Naive B cell (primary cell): ENCODE measurements around the gene NCAM1. TPM values are rescaled to one million over a fixed set of nuclear protein-coding genes. Genes with fewer than 3 reads are reported as not detected.
A peak's percentile ranks its signal among the peaks of the same experiment; 100 is the strongest.

Experiments used
- ATAC-seq, 2 donors: fragments of 150-1000 bp; cut with Tn5 transposase; 2 replicates each; pipeline ENCODE4 v1.10.0; 2021; ENCODE audit warnings: low read depth in 2 of 2, mild to moderate bottlenecking in 2 of 2, moderate library complexity in 2 of 2
- DNase-seq: peaks from one replicate; pipeline ENCODE4 v3.0.0; 2022
- H3K27ac Mint-ChIP-seq, 6 donors: one replicate each; pipeline ENCODE4 v1.8.0; 2020 to 2022; ENCODE audit warnings: mild to moderate bottlenecking in 6 of 6, mixed read lengths in 6 of 6, moderate library complexity in 5 of 6, inconsistent platforms in 2 of 6
- H3K27me3 Mint-ChIP-seq, 3 donors: one replicate each; pipeline ENCODE4 v1.8.0; 2021 to 2022; ENCODE audit warnings: mixed read lengths in 3 of 3, mild to moderate bottlenecking in 1 of 3
- H3K36me3 Mint-ChIP-seq, 2 donors: one replicate each; pipeline ENCODE4 v1.8.0; 2020 to 2022; ENCODE audit warnings: mixed read lengths in 2 of 2, inconsistent platforms in 1 of 2, mild to moderate bottlenecking in 1 of 2
- H3K4me1 Mint-ChIP-seq, 3 donors: one replicate each; pipeline ENCODE4 v1.8.0; 2020 to 2022; ENCODE audit warnings: mixed read lengths in 3 of 3, inconsistent platforms in 1 of 3, mild to moderate bottlenecking in 1 of 3, moderate library complexity in 1 of 3
- H3K4me3 Mint-ChIP-seq, 8 donors: one replicate each; pipeline ENCODE4 v1.8.0; 2020 to 2022; ENCODE audit warnings: mild to moderate bottlenecking in 8 of 8, mixed read lengths in 8 of 8, moderate library complexity in 8 of 8, inconsistent platforms in 2 of 8
- H3K9me3 Mint-ChIP-seq, 7 donors: one replicate each; pipeline ENCODE4 v1.8.0; 2020 to 2022; ENCODE audit warnings: mixed read lengths in 7 of 7, mild to moderate bottlenecking in 5 of 7, inconsistent platforms in 2 of 7, moderate library complexity in 1 of 7
- polyA plus RNA-seq, 6 donors: library from polyadenylated mRNA; unstranded; fragments of 300-500 nt; fragmentation: Illumina TruSeq; gene quantifications; one replicate each; pipeline ENCODE4 v1.2.3, GENCODE V29; 2021; ENCODE audit warnings: low read depth in 6 of 6

NCAM1 gene
- polyA plus RNA-seq, 6 donors from 2014 or later, result 0.05 TPM; not detected in 5

DNA sequence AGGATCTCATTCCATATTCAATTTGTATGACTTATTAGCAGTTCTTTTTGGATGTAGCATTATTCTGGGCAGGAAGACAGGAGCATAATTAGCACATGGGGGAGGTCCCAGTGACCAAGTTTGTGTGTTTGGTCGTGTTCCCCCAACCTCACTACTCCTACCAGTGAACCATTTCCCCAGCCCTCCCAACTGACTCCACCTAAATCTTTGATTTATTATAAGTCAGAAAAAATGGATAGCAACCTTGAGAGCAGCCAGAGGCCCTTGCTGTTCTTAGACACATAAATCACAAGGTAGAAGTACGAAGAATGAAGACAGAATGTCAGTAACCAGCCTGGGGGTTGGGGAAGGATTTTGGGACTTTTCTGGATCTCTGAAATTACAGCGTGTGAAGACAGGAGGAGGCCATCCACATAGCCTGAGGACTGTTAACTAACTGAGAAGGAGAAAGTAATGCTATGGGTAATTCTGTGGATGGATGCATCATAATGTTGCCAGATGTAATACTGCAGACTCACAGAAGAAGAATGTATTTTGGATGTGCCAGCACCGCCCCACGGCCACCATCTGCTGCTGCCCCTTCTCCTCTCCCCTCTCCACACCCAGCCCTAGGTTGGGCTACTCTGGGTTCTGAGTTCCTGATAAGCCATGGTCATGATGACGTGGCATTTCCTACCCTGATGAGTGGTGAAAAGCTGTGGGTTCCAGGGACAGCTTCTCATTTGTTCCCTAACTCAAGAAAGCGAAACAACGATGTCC lies 228.9 kb downstream of the NCAM1 start:
- DNase-seq, result no peak
- Mint-ChIP-seq H3K27ac (no peak overlapping the region), H3K4me3 (no peak overlapping the region), H3K36me3 (no peaks in the 10 kb centered on the region), H3K9me3 (peaks cover 0 to under 1% (median 0%) of the 10 kb centered on the region in 7 donors), H3K27me3 (peaks cover 2 to 16% (median 7%) of the 10 kb centered on the region in 3 donors), H3K4me1 (peaks cover 4 to 26% (median 9%) of the 10 kb centered on the region in 3 donors)
- no peak for ATAC-seq

- Mint-ChIP-seq H3K27ac (no peak overlapping the region), H3K4me1 (peaks cover 4 to 26% (median 9%) of the 10 kb centered on the region in 3 donors), H3K4me3 (no peak overlapping the region), H3K27me3 (peaks cover 5 to 16% (median 7%) of the 10 kb centered on the region in 3 donors), H3K36me3 (no peaks in the 10 kb centered on the region), H3K9me3 (no peaks in the 10 kb centered on the region)
- no peak for DNase-seq
- ATAC-seq, result no peak
These were observed 231.1 kb downstream of the NCAM1 start for GRCh38 chr11:113192121-113192925.

DNA sequence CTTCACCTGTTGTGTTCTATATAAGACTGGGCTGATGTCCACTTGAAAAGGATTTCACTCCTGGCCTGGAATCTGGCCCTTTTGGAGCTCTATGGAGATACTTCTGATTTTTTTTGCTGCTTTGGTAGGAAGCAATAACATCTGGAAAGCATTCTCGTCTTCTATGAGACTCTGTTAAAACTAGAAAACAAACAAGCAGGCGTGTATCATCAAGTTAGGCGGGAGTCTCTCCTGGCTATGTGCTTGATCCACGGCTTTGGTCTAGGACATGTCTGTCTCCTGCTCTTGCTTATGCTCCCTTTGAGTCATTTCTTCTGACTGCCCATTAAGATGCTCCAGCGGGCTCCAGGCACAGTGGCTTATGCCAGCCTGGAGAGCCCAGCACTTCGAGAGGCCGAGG lies 231.8 kb downstream of the NCAM1 start:
- peaks cover 7 to 16% (median 8%) of the 10 kb centered on the region in 3 donors for H3K27me3 Mint-ChIP-seq
- no peak overlapping the region for H3K27ac Mint-ChIP-seq
- no peak overlapping the region for H3K4me3 Mint-ChIP-seq
- DNase-seq (no peak), ATAC-seq (no peak)
- H3K36me3 Mint-ChIP-seq, result no peaks in the 10 kb centered on the region
- H3K4me1 Mint-ChIP-seq, result peaks cover 4 to 23% (median 9%) of the 10 kb centered on the region in 3 donors
- no peaks in the 10 kb centered on the region for H3K9me3 Mint-ChIP-seq

DNA sequence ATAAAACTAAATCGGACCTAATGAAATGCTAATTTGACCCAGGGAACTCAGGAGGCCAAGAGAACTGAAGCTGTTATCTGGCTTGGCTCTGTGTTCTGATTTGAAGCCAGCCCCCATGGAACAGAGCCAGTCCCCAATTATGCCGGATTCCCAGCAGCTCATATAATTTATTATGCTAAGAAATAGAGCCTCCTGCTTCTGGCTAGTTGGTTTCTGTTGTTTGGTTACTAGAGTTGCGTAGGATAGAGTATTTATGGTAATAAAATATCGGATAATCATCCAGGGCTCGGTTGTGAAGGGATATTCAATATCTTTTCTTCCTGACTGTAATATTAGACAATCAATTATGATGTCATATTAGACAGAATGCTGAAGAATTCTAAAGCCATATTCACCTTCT lies 232.7 kb downstream of the NCAM1 start:
- DNase-seq (no peak), ATAC-seq (no peak)
- H3K4me3 Mint-ChIP-seq, result peak overlapping the region in 1 of 8 donors; percentile 17
- peaks cover 9 to 20% (median 12%) of the 10 kb centered on the region in 3 donors for H3K27me3 Mint-ChIP-seq
- peaks cover 0 to 13% (median 2%) of the 10 kb centered on the region in 3 donors for H3K4me1 Mint-ChIP-seq
- no peaks in the 10 kb centered on the region for H3K36me3 Mint-ChIP-seq
- no peaks in the 10 kb centered on the region for H3K9me3 Mint-ChIP-seq
- no peak overlapping the region for H3K27ac Mint-ChIP-seq

DNA sequence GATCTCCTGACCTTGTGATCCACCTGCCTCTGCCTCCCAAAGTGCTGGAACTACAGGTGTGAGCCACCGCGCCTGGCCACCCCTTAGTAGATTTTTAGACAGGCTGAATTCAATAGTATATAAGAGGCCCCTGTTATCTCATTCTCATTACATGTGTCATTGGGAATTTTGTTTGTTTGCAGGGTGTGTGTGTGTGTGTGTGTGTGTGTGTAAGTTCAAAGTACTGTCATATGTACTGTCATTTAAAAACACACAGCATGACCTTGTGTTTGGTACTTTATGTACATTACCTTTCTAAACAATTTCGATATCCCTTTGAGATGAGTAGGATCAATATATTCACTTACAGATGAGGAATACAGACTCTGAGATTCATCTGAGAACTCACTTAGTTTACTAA lies 234.5 kb downstream of the NCAM1 start:
- H3K9me3 Mint-ChIP-seq, result no peaks in the 10 kb centered on the region
- DNase-seq (no peak), ATAC-seq (no peak)
- H3K27me3 Mint-ChIP-seq, result peaks cover 13 to 17% (median 13%) of the 10 kb centered on the region in 3 donors
- H3K36me3 Mint-ChIP-seq, result no peaks in the 10 kb centered on the region
- peaks cover 0 to under 1% (median 0%) of the 10 kb centered on the region in 3 donors for H3K4me1 Mint-ChIP-seq
- peak overlapping the region in 1 of 6 donors; percentile 55 for H3K27ac Mint-ChIP-seq
- no peak overlapping the region for H3K4me3 Mint-ChIP-seq

- Mint-ChIP-seq H3K36me3 (no peaks in the 10 kb centered on the region), H3K4me3 (no peak overlapping the region), H3K9me3 (no peaks in the 10 kb centered on the region), H3K27me3 (peaks cover 12 to 18% (median 16%) of the 10 kb centered on the region in 3 donors), H3K27ac (no peak overlapping the region), H3K4me1 (no peaks in the 10 kb centered on the region)
- no peak for DNase-seq
- no peak for ATAC-seq
These were observed 236.2 kb downstream of the NCAM1 start for GRCh38 chr11:113197446-113197845.

DNA sequence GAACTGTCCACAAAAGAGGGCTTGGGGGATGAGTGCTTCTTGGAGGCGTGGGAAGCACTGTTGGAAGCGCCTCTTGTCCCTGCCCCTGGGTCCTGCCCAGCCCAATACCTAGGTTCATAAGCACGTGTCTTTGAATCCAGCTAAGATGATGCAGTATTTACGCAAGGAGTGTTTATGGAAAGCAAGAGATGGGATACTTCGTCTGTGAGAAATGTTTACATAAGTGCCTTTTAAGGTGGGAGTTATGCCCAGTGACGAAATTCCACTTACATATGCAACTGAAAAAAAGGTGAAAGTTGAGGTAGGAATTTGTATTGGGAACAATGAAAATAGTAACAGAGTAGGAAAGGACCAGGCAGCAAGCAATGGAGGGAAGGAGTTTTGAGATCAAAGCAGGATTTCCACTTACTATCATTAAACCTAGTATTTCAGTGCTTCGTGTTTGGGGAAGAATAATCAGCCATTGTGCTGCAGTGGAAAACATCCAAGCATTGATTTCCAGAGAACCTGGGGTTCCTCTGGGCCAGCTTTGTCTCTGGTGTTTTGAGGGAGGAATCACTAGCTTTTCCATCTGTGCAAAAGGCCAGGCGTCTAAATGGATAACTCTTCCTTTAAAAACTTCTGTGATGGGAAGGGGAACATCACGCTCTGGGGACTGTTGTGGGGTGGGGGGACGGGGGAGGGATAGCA lies 237.9 kb downstream of the NCAM1 start:
- no peaks in the 10 kb centered on the region for H3K36me3 Mint-ChIP-seq
- ATAC-seq (no peak), DNase-seq (no peak)
- no peak overlapping the region for H3K4me3 Mint-ChIP-seq
- H3K27ac Mint-ChIP-seq, result no peak overlapping the region
- no peaks in the 10 kb centered on the region for H3K9me3 Mint-ChIP-seq
- peaks cover 10 to 18% (median 12%) of the 10 kb centered on the region in 3 donors for H3K27me3 Mint-ChIP-seq
- no peaks in the 10 kb centered on the region for H3K4me1 Mint-ChIP-seq

- no peak overlapping the region for H3K4me3 Mint-ChIP-seq
- ATAC-seq, result no peak
- no peak overlapping the region for H3K27ac Mint-ChIP-seq
- DNase-seq, result no peak
- peaks cover 10 to 21% (median 12%) of the 10 kb centered on the region in 3 donors for H3K27me3 Mint-ChIP-seq
- no peaks in the 10 kb centered on the region for H3K36me3 Mint-ChIP-seq
- peaks cover 0 to 4% (median 0%) of the 10 kb centered on the region in 7 donors for H3K9me3 Mint-ChIP-seq
- H3K4me1 Mint-ChIP-seq, result no peaks in the 10 kb centered on the region
These were observed 238.6 kb downstream of the NCAM1 start for GRCh38 chr11:113199866-113200265.

- Mint-ChIP-seq H3K4me1 (no peaks in the 10 kb centered on the region), H3K4me3 (peak overlapping the region in 1 of 8 donors; percentile 58), H3K36me3 (no peaks in the 10 kb centered on the region), H3K9me3 (peaks cover 0 to 4% (median 0%) of the 10 kb centered on the region in 7 donors), H3K27ac (no peak overlapping the region), H3K27me3 (peaks cover 10 to 20% (median 12%) of the 10 kb centered on the region in 3 donors)
- DNase-seq (no peak), ATAC-seq (no peak)
These were observed 240.0 kb downstream of the NCAM1 start for GRCh38 chr11:113201054-113201818.

- H3K27ac Mint-ChIP-seq, result no peak overlapping the region
- H3K9me3 Mint-ChIP-seq, result peaks cover 0 to 4% (median 0%) of the 10 kb centered on the region in 7 donors
- H3K36me3 Mint-ChIP-seq, result no peaks in the 10 kb centered on the region
- ATAC-seq (no peak), DNase-seq (no peak)
- peaks cover 10 to 17% (median 12%) of the 10 kb centered on the region in 3 donors for H3K27me3 Mint-ChIP-seq
- no peak overlapping the region for H3K4me3 Mint-ChIP-seq
- H3K4me1 Mint-ChIP-seq, result no peaks in the 10 kb centered on the region
These were observed 241.2 kb downstream of the NCAM1 start for GRCh38 chr11:113202431-113202830.

- Mint-ChIP-seq H3K4me1 (no peaks in the 10 kb centered on the region), H3K9me3 (peaks cover 0 to 4% (median 0%) of the 10 kb centered on the region in 7 donors), H3K4me3 (no peak overlapping the region), H3K27ac (no peak overlapping the region), H3K36me3 (no peaks in the 10 kb centered on the region), H3K27me3 (peaks cover 10 to 16% (median 12%) of the 10 kb centered on the region in 3 donors)
- DNase-seq (no peak), ATAC-seq (no peak)
These were observed 242.0 kb downstream of the NCAM1 start for GRCh38 chr11:113203141-113203753.

DNA sequence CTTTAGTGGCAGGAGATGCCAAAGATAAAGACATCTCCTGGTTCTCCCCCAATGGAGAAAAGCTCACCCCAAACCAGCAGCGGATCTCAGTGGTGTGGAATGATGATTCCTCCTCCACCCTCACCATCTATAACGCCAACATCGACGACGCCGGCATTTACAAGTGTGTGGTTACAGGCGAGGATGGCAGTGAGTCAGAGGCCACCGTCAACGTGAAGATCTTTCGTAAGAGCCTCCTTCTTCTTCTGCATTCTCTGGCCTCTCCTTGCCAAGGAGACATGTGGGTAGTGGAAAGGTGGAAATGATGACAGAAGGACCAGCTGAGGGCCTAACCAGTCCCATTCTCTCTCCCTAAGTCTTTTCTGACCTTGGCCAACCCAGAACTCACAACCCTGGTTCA lies 243.1 kb downstream of the NCAM1 start:
- Mint-ChIP-seq H3K36me3 (no peaks in the 10 kb centered on the region), H3K4me3 (no peak overlapping the region), H3K9me3 (peaks cover 0 to 4% (median 2%) of the 10 kb centered on the region in 7 donors), H3K27me3 (peaks cover 2 to 16% (median 6%) of the 10 kb centered on the region in 3 donors), H3K4me1 (no peaks in the 10 kb centered on the region), H3K27ac (no peak overlapping the region)
- DNase-seq (no peak), ATAC-seq (no peak)
